Measurements from ENCODE around the gene RAB44.
"Not testable (repeated sequence)": the region's sequence is repeated elsewhere in the genome, so short reads cannot be mapped to it uniquely, and the experiment has no call there.

The RAB44 gene

GRCh38 chr6:36686668-36687513 is 10.7 kb upstream of the RAB44 start:
- no peak for DNase-seq

GRCh38 chr6:36688063-36688738 is 9.4 kb upstream of the RAB44 start:
- DNase-seq = no peak

GRCh38 chr6:36688739-36689075 is 8.9 kb upstream of the RAB44 start:
- DNase-seq = no peak

- DNase-seq = no peak
Measured at GRCh38 chr6:36691011-36691410, 6.6 kb upstream of the RAB44 start.

- DNase-seq = no peak
Measured at GRCh38 chr6:36691612-36692011, 6.0 kb upstream of the RAB44 start.

- peak; percentile 21 for DNase-seq
Measured at GRCh38 chr6:36692220-36692619, 5.4 kb upstream of the RAB44 start.

- no peak for DNase-seq
Measured at GRCh38 chr6:36692861-36693702, 4.5 kb upstream of the RAB44 start.

- no peak for DNase-seq
Measured at GRCh38 chr6:36694616-36695015, 3.0 kb upstream of the RAB44 start.

GRCh38 chr6:36695414-36695813 is 2.2 kb upstream of the RAB44 start:
- DNase-seq = no peak

- DNase-seq = no peak
Measured at GRCh38 chr6:36698196-36698595, 570 bp downstream of the RAB44 start.

- no peak for DNase-seq
Measured at GRCh38 chr6:36698871-36699271, 1.2 kb downstream of the RAB44 start.

- no peak for DNase-seq
Measured at GRCh38 chr6:36699348-36699747, 1.7 kb downstream of the RAB44 start.

- no peak for DNase-seq
Measured at GRCh38 chr6:36700071-36700812, 2.6 kb downstream of the RAB44 start.

GRCh38 chr6:36700831-36701230 is 3.2 kb downstream of the RAB44 start:
- no peak for DNase-seq

GRCh38 chr6:36701401-36701991 is 3.9 kb downstream of the RAB44 start:
- peak; percentile 8 for DNase-seq

- no peak for DNase-seq
Measured at GRCh38 chr6:36702656-36703055, 5.0 kb downstream of the RAB44 start.

- no peak for DNase-seq
Measured at GRCh38 chr6:36703081-36703606, 5.5 kb downstream of the RAB44 start.

GRCh38 chr6:36703982-36704381 is 6.4 kb downstream of the RAB44 start:
- DNase-seq = no peak

- DNase-seq = not testable (repeated sequence)
Measured at GRCh38 chr6:36704961-36705577, 7.4 kb downstream of the RAB44 start.

GRCh38 chr6:36706339-36706738 is 8.7 kb downstream of the RAB44 start:
- DNase-seq = no peak

- no peak for DNase-seq
Measured at GRCh38 chr6:36712816-36713215, 15.2 kb downstream of the RAB44 start.

- no peak for DNase-seq
Measured at GRCh38 chr6:36713846-36714245, 16.2 kb downstream of the RAB44 start.

Data from hematopoietic multipotent progenitor cell treated with erythropoietin and hydrocortisone succinate and interleukin-3 and kit ligand, for 8 days (in vitro differentiated cells).